Stimulated activated naive CD8-positive, alpha-beta T cell treated with anti-CD3 and anti-CD28 coated beads, Interleukin-15, amount 100 ng/mL, for 72 hours (primary cell): ENCODE data around the gene YIPF2.
"Not testable (repeated sequence)": the region's sequence is repeated elsewhere in the genome, so short reads cannot be mapped to it uniquely, and the experiment has no call there.

ENCODE experiments used
- ATAC-seq: fragments of 150-1000 bp; cut with Tn5 transposase; 2 replicates; pipeline ENCODE4 v1.10.0; 2021; ENCODE audit warnings: mild to moderate bottlenecking, moderate library complexity
- DNase-seq, 2 donors: peaks; one replicate each; pipeline ENCODE4 v3.0.0; 2021 to 2022
- H3K27ac Mint-ChIP-seq, 2 donors: one replicate each; pipeline ENCODE4 v1.8.0; 2022; ENCODE audit warnings: mild to moderate bottlenecking in 2 of 2, mixed read lengths in 2 of 2, moderate library complexity in 2 of 2
- H3K27me3 Mint-ChIP-seq: one replicate; pipeline ENCODE4 v1.8.0; 2022; ENCODE audit warnings: mixed read lengths
- H3K4me1 Mint-ChIP-seq: one replicate; pipeline ENCODE4 v1.8.0; 2022; ENCODE audit warnings: mild to moderate bottlenecking, mixed read lengths
- H3K4me3 Mint-ChIP-seq, 2 donors: one replicate each; pipeline ENCODE4 v1.8.0; 2022; ENCODE audit warnings: mild to moderate bottlenecking in 2 of 2, mixed read lengths in 2 of 2, moderate library complexity in 1 of 2
- H3K9me3 Mint-ChIP-seq, 2 donors: one replicate each; pipeline ENCODE4 v1.8.0; 2022; ENCODE audit warnings: mixed read lengths in 2 of 2

YIPF2 gene

DNA sequence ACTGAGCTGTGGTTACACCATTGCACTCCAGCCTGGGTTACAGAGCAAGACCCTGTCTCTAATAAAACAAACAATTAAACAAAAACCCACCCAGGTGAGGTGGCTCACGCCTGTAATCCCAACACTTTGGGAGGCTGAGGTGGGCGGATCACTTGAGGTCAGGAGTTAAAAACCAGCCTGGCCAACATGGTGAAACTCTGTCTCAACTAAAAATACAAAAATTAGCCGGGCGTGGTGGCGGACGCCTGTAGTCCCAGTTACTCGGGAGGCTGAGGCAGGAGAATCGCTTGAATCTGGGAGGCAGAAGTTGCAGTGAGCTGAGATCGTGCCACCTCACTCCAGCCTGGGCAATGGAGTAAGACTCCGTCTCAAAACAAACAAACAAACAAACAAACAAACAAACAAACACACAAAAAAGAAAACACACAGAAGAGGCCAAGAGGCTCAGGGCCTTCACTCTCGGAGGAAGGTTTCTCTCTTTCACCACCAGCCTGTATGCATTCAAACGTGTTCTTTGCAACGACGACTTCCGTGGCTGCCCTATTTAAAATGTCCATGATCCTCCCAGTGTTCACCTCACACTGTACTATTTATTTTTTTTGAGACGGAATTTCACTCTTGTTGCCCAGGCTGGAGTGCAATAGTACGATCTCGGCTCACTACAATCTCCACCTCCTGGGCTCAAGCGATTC is 31.0 kb upstream of the YIPF2 start:
- Mint-ChIP-seq H3K27ac (peak overlapping the region in 1 of 2 donors; percentile 99), H3K4me1 (peaks cover 42% of the 10 kb centered on the region), H3K4me3 (peak overlapping the region; percentile 91 to 96)
- DNase-seq, ATAC-seq, H3K27me3 Mint-ChIP-seq, H3K9me3 Mint-ChIP-seq: not testable (repeated sequence)

GRCh38 chr19:10952809-10953208 is 24.4 kb upstream of the YIPF2 start:
- H3K4me3 Mint-ChIP-seq: no peak overlapping the region
- ATAC-seq (no peak), DNase-seq (no peak)
- peaks cover 7% of the 10 kb centered on the region for H3K4me1 Mint-ChIP-seq
- H3K27me3 Mint-ChIP-seq: no peaks in the 10 kb centered on the region
- H3K27ac Mint-ChIP-seq: no peak overlapping the region
- no peaks in the 10 kb centered on the region for H3K9me3 Mint-ChIP-seq

DNA sequence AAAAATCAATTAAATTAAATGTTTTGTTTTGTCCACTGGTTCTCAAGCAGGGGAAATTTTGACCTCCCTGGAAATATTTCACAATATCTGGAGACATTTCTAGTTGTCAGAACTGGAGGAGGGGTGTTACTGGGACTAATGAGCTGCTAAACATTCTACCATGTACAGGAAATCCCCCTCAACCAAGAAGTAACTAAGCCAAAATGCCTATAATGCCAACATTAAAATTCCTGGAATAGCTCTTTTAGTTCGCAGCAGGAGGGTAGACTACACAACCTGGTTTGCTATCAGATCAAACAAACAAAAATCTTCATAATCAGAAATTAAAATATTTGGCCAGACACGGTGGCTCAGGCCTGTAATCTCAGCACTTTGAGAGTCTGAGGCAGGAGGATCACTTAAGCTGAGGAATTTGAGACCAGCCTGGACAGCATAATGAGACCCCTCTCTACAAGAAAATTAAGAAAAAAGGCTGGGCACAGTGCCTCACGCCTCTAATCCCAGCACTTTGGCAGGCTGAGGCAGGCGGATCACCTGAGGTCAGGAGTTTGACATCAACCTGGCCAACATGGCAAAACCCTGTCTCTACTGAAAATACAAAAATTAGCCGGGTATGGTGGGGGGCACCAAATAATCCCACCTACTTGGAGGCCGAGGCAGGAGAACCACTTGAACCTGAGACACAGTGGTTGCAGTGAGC is 18.7 kb upstream of the YIPF2 start:
- no peak overlapping the region for H3K4me3 Mint-ChIP-seq
- ATAC-seq (no peak), DNase-seq (no peak)
- H3K27me3 Mint-ChIP-seq: no peaks in the 10 kb centered on the region
- peaks cover 8% of the 10 kb centered on the region for H3K4me1 Mint-ChIP-seq
- H3K9me3 Mint-ChIP-seq: no peaks in the 10 kb centered on the region
- H3K27ac Mint-ChIP-seq: peak overlapping the region in 1 of 2 donors; percentile 34

- no peak for ATAC-seq
- DNase-seq: no peak
- Mint-ChIP-seq H3K4me3 (no peak overlapping the region), H3K27ac (no peak overlapping the region), H3K9me3 (no peaks in the 10 kb centered on the region), H3K4me1 (peaks cover 11% of the 10 kb centered on the region), H3K27me3 (no peaks in the 10 kb centered on the region)
These were observed 16.8 kb upstream of the YIPF2 start for GRCh38 chr19:10945264-10945663.

DNA sequence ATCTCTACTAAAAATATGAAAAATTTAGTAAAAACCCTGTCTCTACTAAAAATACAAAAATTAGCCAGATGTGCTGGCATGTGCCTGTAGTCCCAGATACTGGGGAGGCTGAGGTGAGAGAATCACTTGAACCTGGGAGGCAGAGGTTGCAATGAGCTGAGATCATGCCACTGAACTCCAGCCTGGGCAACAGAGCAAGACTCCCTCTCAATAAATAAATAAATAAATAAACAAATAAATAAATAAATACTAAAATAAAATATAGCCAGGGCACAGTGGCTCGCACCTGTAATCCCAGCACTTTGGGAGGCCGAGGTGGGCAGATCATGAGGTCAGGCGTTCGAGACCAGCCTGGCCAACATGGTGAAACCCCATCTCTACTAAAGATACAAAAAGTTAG is 15.0 kb upstream of the YIPF2 start:
- H3K4me1 Mint-ChIP-seq: peaks cover 11% of the 10 kb centered on the region
- H3K27me3 Mint-ChIP-seq, H3K27ac Mint-ChIP-seq, ATAC-seq, H3K4me3 Mint-ChIP-seq, H3K9me3 Mint-ChIP-seq, DNase-seq: not testable (repeated sequence)

- ATAC-seq: peak; percentile 8
- not testable (repeated sequence) for H3K27me3 Mint-ChIP-seq, H3K27ac Mint-ChIP-seq, H3K9me3 Mint-ChIP-seq, H3K4me3 Mint-ChIP-seq, DNase-seq
- H3K4me1 Mint-ChIP-seq: peaks cover 15% of the 10 kb centered on the region
These were observed 13.2 kb upstream of the YIPF2 start for GRCh38 chr19:10941649-10942048.

DNA sequence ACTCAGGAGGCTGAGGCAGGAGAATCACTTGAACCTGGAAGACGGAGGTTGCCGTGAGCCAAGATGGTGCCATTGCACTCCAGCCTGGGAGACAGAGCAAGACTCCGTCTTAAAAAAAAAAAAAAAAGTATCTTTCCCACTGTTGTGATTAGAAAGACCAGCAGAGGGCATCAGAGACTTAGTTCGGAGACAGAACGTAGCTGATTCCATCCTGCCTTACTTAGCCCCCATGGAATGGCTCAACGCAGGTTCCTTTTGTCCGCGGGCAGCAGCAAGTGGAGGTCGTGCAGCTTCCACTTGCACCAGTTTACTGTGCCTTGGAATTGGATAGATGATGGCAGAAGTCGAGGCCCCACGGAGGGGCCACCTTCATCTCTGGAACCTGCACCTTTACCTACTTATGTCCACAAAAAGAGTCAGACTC is 8.2 kb upstream of the YIPF2 start:
- DNase-seq (peak; percentile 28 to 49), ATAC-seq (peak; percentile 80)
- no peaks in the 10 kb centered on the region for H3K9me3 Mint-ChIP-seq
- peak overlapping the region in 1 of 2 donors; percentile 51 for H3K4me3 Mint-ChIP-seq
- peaks cover 8% of the 10 kb centered on the region for H3K4me1 Mint-ChIP-seq
- no peak overlapping the region for H3K27ac Mint-ChIP-seq
- no peaks in the 10 kb centered on the region for H3K27me3 Mint-ChIP-seq

DNA sequence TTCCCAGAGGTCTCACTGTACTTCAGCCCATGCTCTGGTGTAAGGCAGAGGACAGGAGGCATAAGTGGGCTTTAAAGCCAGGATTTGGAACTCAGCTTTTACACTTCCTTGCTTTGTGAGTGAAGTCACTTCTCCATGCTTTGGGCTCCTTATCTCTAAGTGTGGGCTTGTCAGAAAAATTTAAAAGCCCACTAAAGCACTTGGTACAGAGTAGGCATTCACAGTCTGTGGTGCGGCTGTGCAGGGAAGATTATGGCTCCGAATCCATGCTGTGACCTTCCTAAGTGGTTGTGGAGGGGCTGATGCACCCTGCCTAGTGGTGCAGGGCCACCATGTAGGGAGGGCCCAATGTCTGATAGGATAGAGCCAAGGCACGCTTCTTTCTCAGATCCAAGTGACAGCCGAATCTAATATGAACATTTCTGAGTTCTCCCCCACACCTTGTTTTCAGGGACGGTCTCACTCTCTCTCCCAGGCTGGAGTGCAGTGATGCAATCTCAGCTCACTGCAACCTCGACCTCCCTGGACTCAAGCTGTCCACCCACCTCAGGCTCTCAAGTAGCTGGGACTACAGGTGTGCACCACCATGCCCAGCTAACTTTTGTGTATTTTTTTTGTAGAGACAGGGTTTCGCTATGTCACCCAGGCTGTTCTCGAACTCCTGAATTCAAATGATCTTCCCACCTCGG is 7.1 kb upstream of the YIPF2 start:
- Mint-ChIP-seq H3K4me3 (no peak overlapping the region), H3K27me3 (no peaks in the 10 kb centered on the region), H3K27ac (no peak overlapping the region), H3K4me1 (peaks cover 15% of the 10 kb centered on the region), H3K9me3 (no peaks in the 10 kb centered on the region)
- ATAC-seq (no peak), DNase-seq (no peak)

DNA sequence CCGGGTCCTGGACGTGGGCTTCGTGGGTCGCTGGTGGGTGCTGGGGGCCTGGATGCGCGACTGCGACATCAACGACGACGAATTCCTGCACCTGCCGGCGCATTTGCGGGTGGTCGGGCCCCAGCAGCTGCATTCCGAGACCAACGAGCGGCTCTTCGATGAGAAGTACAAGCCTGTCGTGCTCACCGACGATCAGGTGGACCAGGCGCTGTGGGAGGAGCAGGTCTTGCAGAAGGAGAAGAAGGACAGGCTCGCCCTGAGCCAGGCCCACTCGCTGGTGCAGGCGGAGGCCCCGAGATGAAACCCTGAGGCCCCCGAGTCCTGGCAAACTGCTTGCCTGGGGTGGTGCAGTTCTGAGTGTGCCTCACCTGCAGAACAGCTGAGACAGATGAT is 959 bp upstream of the YIPF2 start:
- peak overlapping the region in 1 of 2 donors; percentile 54 for H3K27ac Mint-ChIP-seq
- no peak for DNase-seq
- H3K9me3 Mint-ChIP-seq: no peaks in the 10 kb centered on the region
- no peaks in the 10 kb centered on the region for H3K27me3 Mint-ChIP-seq
- no peak for ATAC-seq
- peak overlapping the region; percentile 95 to 96 for H3K4me3 Mint-ChIP-seq
- peaks cover 29% of the 10 kb centered on the region for H3K4me1 Mint-ChIP-seq

- H3K27me3 Mint-ChIP-seq: no peaks in the 10 kb centered on the region
- DNase-seq (no peak), ATAC-seq (peak; percentile 37)
- H3K4me1 Mint-ChIP-seq: peaks cover 33% of the 10 kb centered on the region
- H3K27ac Mint-ChIP-seq: peak overlapping the region; percentile 93 to 97
- H3K4me3 Mint-ChIP-seq: peak overlapping the region; percentile 95 to 96
- H3K9me3 Mint-ChIP-seq: no peaks in the 10 kb centered on the region
These were observed 493 bp downstream of the YIPF2 start for GRCh38 chr19:10927730-10928562.

DNA sequence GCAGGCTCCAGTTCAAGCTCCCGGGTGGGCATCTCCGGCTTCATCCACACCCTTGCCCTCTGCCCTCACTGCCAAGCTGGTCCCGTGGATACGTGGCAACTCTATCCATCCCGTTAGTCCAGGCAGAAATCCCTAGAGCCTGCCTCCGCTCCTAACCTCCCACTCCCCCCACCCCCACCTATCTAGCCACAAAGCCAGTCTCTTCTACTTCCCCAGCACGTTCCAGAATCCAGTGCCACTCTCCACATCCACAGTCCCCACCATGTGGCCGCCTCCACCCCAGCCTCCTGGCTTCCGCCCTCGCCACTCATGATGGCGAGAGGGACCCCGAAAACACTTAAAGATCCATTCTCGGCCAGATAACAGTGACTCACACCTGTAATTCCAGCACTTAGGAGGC is 3.8 kb downstream of the YIPF2 start:
- Mint-ChIP-seq H3K4me1 (peaks cover 23% of the 10 kb centered on the region), H3K4me3 (no peak overlapping the region), H3K27me3 (no peaks in the 10 kb centered on the region), H3K9me3 (no peaks in the 10 kb centered on the region), H3K27ac (no peak overlapping the region)
- DNase-seq (no peak), ATAC-seq (no peak)

GRCh38 chr19:10923260-10924112 is 5.0 kb downstream of the YIPF2 start:
- no peak overlapping the region for H3K27ac Mint-ChIP-seq
- H3K4me3 Mint-ChIP-seq: no peak overlapping the region
- H3K4me1 Mint-ChIP-seq: peaks cover 18% of the 10 kb centered on the region
- no peaks in the 10 kb centered on the region for H3K27me3 Mint-ChIP-seq
- ATAC-seq (peak; percentile 10), DNase-seq (no peak)
- no peaks in the 10 kb centered on the region for H3K9me3 Mint-ChIP-seq

DNA sequence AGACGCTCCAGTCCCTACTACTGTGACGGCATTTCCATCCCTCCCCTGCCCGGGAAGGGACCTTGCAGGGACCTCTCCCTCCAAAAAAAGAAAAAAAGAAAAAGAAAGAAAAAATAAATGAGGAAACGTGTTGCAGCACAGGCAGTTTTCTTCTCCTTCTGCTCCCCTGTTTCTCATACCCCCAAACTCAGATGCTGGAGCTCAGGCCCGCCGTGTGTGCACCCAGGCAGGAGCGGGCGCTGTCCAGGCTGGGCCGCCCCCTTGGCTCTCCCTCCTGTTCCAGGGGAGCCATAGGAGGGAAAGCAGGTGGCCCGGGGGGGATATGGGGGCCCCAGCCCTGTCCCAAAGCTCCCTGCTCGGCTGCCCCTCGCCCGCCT is 5.8 kb downstream of the YIPF2 start:
- no peak for DNase-seq
- H3K4me1 Mint-ChIP-seq: peaks cover 12% of the 10 kb centered on the region
- no peaks in the 10 kb centered on the region for H3K27me3 Mint-ChIP-seq
- no peaks in the 10 kb centered on the region for H3K9me3 Mint-ChIP-seq
- no peak for ATAC-seq
- no peak overlapping the region for H3K4me3 Mint-ChIP-seq
- peak overlapping the region; percentile 40 to 48 for H3K27ac Mint-ChIP-seq

GRCh38 chr19:10921910-10922637 is 6.4 kb downstream of the YIPF2 start:
- no peaks in the 10 kb centered on the region for H3K27me3 Mint-ChIP-seq
- H3K4me1 Mint-ChIP-seq: peaks cover 7% of the 10 kb centered on the region
- H3K9me3 Mint-ChIP-seq: no peaks in the 10 kb centered on the region
- no peak for DNase-seq
- peak overlapping the region; percentile 40 to 88 for H3K27ac Mint-ChIP-seq
- no peak for ATAC-seq
- no peak overlapping the region for H3K4me3 Mint-ChIP-seq
